Astrocyte of the spinal cord (primary cell): ENCODE measurements around the gene CREBL2.
"Not testable (repeated sequence)": the region's sequence is repeated elsewhere in the genome, so short reads cannot be mapped to it uniquely, and the experiment has no call there.

ENCODE experiments used
- DNase-seq: peaks from one replicate; pipeline ENCODE4 v3.0.0; 2011; ENCODE audit warnings: low read depth, low spot score
- H3K4me3 ChIP-seq: 2 replicates; pipeline ENCODE4 v1.5.1; 2011; ENCODE audit warnings: low read depth, mild to moderate bottlenecking, low read length, moderate library complexity
- CTCF ChIP-seq: IDR thresholded peaks from 2 replicates; pipeline ENCODE4 v1.5.1; 2012; ENCODE audit warnings: low read depth, mild to moderate bottlenecking, low read length, inconsistent platforms
- in situ Hi-C: cut with HindIII; loops from 2 replicates; pipeline ENCODE4 v1.10.0; 2017; ENCODE audit warnings: low sequenced_read_pairs

The CREBL2 gene

GRCh38 chr12:12586879-12587675, 24.6 kb upstream of the CREBL2 start:
- no peak overlapping the region for H3K4me3 ChIP-seq
- in situ Hi-C loops: no loop called here
- TF ChIP-seq CTCF: no peak
- no peak for DNase-seq

- H3K4me3 ChIP-seq: no peak overlapping the region
- in situ Hi-C loops: no loop called here
- no peak for TF ChIP-seq CTCF
- DNase-seq: no peak
These were observed 23.8 kb upstream of the CREBL2 start for GRCh38 chr12:12587878-12588277.

- DNase-seq, H3K4me3 ChIP-seq, in situ Hi-C loops: not testable (repeated sequence)
These were observed 23.2 kb upstream of the CREBL2 start for GRCh38 chr12:12588436-12588835.

- no peak overlapping the region for H3K4me3 ChIP-seq
- no peak for TF ChIP-seq CTCF
- DNase-seq: no peak
- in situ Hi-C loops: no loop called here
These were observed 20.7 kb upstream of the CREBL2 start for GRCh38 chr12:12590961-12591360.

- no peak for TF ChIP-seq CTCF
- H3K4me3 ChIP-seq: no peak overlapping the region
- DNase-seq: peak; percentile 42
- in situ Hi-C loops: no loop called here
These were observed 18.7 kb upstream of the CREBL2 start for GRCh38 chr12:12592930-12593329.

GRCh38 chr12:12595929-12596328, 15.7 kb upstream of the CREBL2 start:
- DNase-seq, in situ Hi-C loops, H3K4me3 ChIP-seq: not testable (repeated sequence)

GRCh38 chr12:12596598-12596997, 15.1 kb upstream of the CREBL2 start:
- in situ Hi-C loops, DNase-seq, H3K4me3 ChIP-seq: not testable (repeated sequence)

- TF ChIP-seq CTCF: no peak
- in situ Hi-C loops: no loop called here
- DNase-seq: no peak
- no peak overlapping the region for H3K4me3 ChIP-seq
These were observed 12.8 kb upstream of the CREBL2 start for GRCh38 chr12:12598864-12599263.
